ENCODE measurements around the gene RGSL1. TPM values are rescaled to one million over a fixed set of nuclear protein-coding genes. Genes with fewer than 3 reads are reported as not detected.
A peak's percentile ranks its signal among the peaks of the same experiment; 100 is the strongest.
"Not testable (repeated sequence)": the region's sequence is repeated elsewhere in the genome, so short reads cannot be mapped to it uniquely, and the experiment has no call there.

Gene RGSL1
- polyA plus RNA-seq, 3 donors from 2014 or later, result not detected

GRCh38 chr1:182428043-182428442 is 21.9 kb upstream of the RGSL1 start:
- Mint-ChIP-seq H3K27ac (peak overlapping the region in 2 of 6 donors; percentile 57 to 83), H3K4me3 (no peak overlapping the region), H3K27me3 (ENCODE audit: low read depth in 3 of 3) (peaks cover 0 to 4% (median 0%) of the 10 kb centered on the region in 3 donors), H3K4me1 (peaks cover 8 to 13% of the 10 kb centered on the region in 2 donors), H3K9me3 (no peaks in the 10 kb centered on the region), H3K36me3 (no peaks in the 10 kb centered on the region)
- DNase-seq, result no peak

GRCh38 chr1:182430263-182431068 is 19.5 kb upstream of the RGSL1 start:
- H3K4me1 Mint-ChIP-seq, result peaks cover 8 to 13% of the 10 kb centered on the region in 2 donors
- no peaks in the 10 kb centered on the region for H3K36me3 Mint-ChIP-seq
- DNase-seq, result peak; percentile 10 to 54 (median 15)
- peak overlapping the region in 2 of 5 donors; percentile 50 to 64 for H3K4me3 Mint-ChIP-seq
- peaks cover 0 to 4% (median 0%) of the 10 kb centered on the region in 3 donors for H3K27me3 Mint-ChIP-seq (ENCODE audit: low read depth in 3 of 3)
- peak overlapping the region in 2 of 6 donors; percentile 62 to 82 for H3K27ac Mint-ChIP-seq
- no peaks in the 10 kb centered on the region for H3K9me3 Mint-ChIP-seq

GRCh38 chr1:182431278-182431677 is 18.7 kb upstream of the RGSL1 start:
- no peak overlapping the region for H3K4me3 Mint-ChIP-seq
- no peaks in the 10 kb centered on the region for H3K36me3 Mint-ChIP-seq
- H3K27me3 Mint-ChIP-seq (ENCODE audit: low read depth in 3 of 3), result peaks cover 0 to 4% (median 0%) of the 10 kb centered on the region in 3 donors
- peak overlapping the region in 1 of 6 donors; percentile 47 for H3K27ac Mint-ChIP-seq
- DNase-seq, result no peak
- peaks cover 8 to 13% of the 10 kb centered on the region in 2 donors for H3K4me1 Mint-ChIP-seq
- no peaks in the 10 kb centered on the region for H3K9me3 Mint-ChIP-seq

GRCh38 chr1:182433580-182433979 is 16.4 kb upstream of the RGSL1 start:
- Mint-ChIP-seq H3K27ac (no peak overlapping the region), H3K4me3 (no peak overlapping the region), H3K9me3 (peaks cover 0 to 2% (median under 1%) of the 10 kb centered on the region in 6 donors), H3K27me3 (ENCODE audit: low read depth in 3 of 3) (peaks cover 0 to 5% (median 4%) of the 10 kb centered on the region in 3 donors), H3K36me3 (no peaks in the 10 kb centered on the region), H3K4me1 (peaks cover 8 to 13% of the 10 kb centered on the region in 2 donors)
- no peak for DNase-seq

- Mint-ChIP-seq H3K27me3 (ENCODE audit: low read depth in 3 of 3) (peaks cover 2 to 6% (median 3%) of the 10 kb centered on the region in 3 donors), H3K36me3 (no peaks in the 10 kb centered on the region), H3K4me3 (no peak overlapping the region), H3K9me3 (peaks cover 0 to 2% (median under 1%) of the 10 kb centered on the region in 6 donors), H3K4me1 (no peaks in the 10 kb centered on the region), H3K27ac (no peak overlapping the region)
- DNase-seq, result no peak
These were observed 11.6 kb upstream of the RGSL1 start for GRCh38 chr1:182438326-182438725.

- no peak overlapping the region for H3K27ac Mint-ChIP-seq
- no peak overlapping the region for H3K4me3 Mint-ChIP-seq
- H3K9me3 Mint-ChIP-seq, result peaks cover 0 to 3% (median under 1%) of the 10 kb centered on the region in 6 donors
- no peaks in the 10 kb centered on the region for H3K36me3 Mint-ChIP-seq
- H3K27me3 Mint-ChIP-seq (ENCODE audit: low read depth in 3 of 3), result peaks cover 2 to 6% (median 3%) of the 10 kb centered on the region in 3 donors
- no peaks in the 10 kb centered on the region for H3K4me1 Mint-ChIP-seq
- DNase-seq, result no peak
These were observed 8.2 kb upstream of the RGSL1 start for GRCh38 chr1:182441719-182442118.

- peaks cover 0 to 3% (median under 1%) of the 10 kb centered on the region in 6 donors for H3K9me3 Mint-ChIP-seq
- H3K36me3 Mint-ChIP-seq, result no peaks in the 10 kb centered on the region
- no peak overlapping the region for H3K4me3 Mint-ChIP-seq
- DNase-seq, result no peak
- H3K27me3 Mint-ChIP-seq (ENCODE audit: low read depth in 3 of 3), result peaks cover 2 to 4% (median 3%) of the 10 kb centered on the region in 3 donors
- no peak overlapping the region for H3K27ac Mint-ChIP-seq
- H3K4me1 Mint-ChIP-seq, result no peaks in the 10 kb centered on the region
These were observed 7.6 kb upstream of the RGSL1 start for GRCh38 chr1:182442333-182442732.

- Mint-ChIP-seq H3K9me3 (peaks cover 0 to 1% (median 0%) of the 10 kb centered on the region in 6 donors), H3K4me1 (no peaks in the 10 kb centered on the region), H3K4me3 (no peak overlapping the region), H3K27ac (no peak overlapping the region), H3K27me3 (ENCODE audit: low read depth in 3 of 3) (peaks cover 0 to 2% (median 2%) of the 10 kb centered on the region in 3 donors), H3K36me3 (no peaks in the 10 kb centered on the region)
- no peak for DNase-seq
These were observed 5.4 kb upstream of the RGSL1 start for GRCh38 chr1:182444497-182444896.

GRCh38 chr1:182446033-182446669 is 3.8 kb upstream of the RGSL1 start:
- peaks cover 0 to 1% (median 0%) of the 10 kb centered on the region in 6 donors for H3K9me3 Mint-ChIP-seq
- no peak overlapping the region for H3K27ac Mint-ChIP-seq
- no peaks in the 10 kb centered on the region for H3K36me3 Mint-ChIP-seq
- peak in 1 of 3 donors; percentile 21 for DNase-seq
- H3K4me1 Mint-ChIP-seq, result no peaks in the 10 kb centered on the region
- no peak overlapping the region for H3K4me3 Mint-ChIP-seq
- H3K27me3 Mint-ChIP-seq (ENCODE audit: low read depth in 3 of 3), result peaks cover 0 to 3% (median 2%) of the 10 kb centered on the region in 3 donors

GRCh38 chr1:182447124-182447523 is 2.8 kb upstream of the RGSL1 start:
- H3K27me3 Mint-ChIP-seq (ENCODE audit: low read depth in 3 of 3); H3K36me3 Mint-ChIP-seq; DNase-seq; H3K4me1 Mint-ChIP-seq; H3K27ac Mint-ChIP-seq; H3K9me3 Mint-ChIP-seq; H3K4me3 Mint-ChIP-seq: not testable (repeated sequence)

- no peak overlapping the region for H3K27ac Mint-ChIP-seq
- peaks cover 0 to 4% (median 2%) of the 10 kb centered on the region in 3 donors for H3K27me3 Mint-ChIP-seq (ENCODE audit: low read depth in 3 of 3)
- H3K4me3 Mint-ChIP-seq, result no peak overlapping the region
- no peak for DNase-seq
- no peaks in the 10 kb centered on the region for H3K4me1 Mint-ChIP-seq
- peaks cover 0 to 1% (median 0%) of the 10 kb centered on the region in 6 donors for H3K9me3 Mint-ChIP-seq
- no peaks in the 10 kb centered on the region for H3K36me3 Mint-ChIP-seq
These were observed 2.3 kb upstream of the RGSL1 start for GRCh38 chr1:182447660-182448059.

GRCh38 chr1:182453631-182454030 is 3.7 kb downstream of the RGSL1 start:
- H3K27me3 Mint-ChIP-seq (ENCODE audit: low read depth in 3 of 3), result peaks cover 4 to 7% (median 6%) of the 10 kb centered on the region in 3 donors
- H3K4me3 Mint-ChIP-seq, result no peak overlapping the region
- no peaks in the 10 kb centered on the region for H3K4me1 Mint-ChIP-seq
- no peak for DNase-seq
- H3K36me3 Mint-ChIP-seq, result no peaks in the 10 kb centered on the region
- no peak overlapping the region for H3K27ac Mint-ChIP-seq
- no peaks in the 10 kb centered on the region for H3K9me3 Mint-ChIP-seq

GRCh38 chr1:182457844-182458243 is 7.9 kb downstream of the RGSL1 start:
- peaks cover 0 to 4% (median 0%) of the 10 kb centered on the region in 3 donors for H3K36me3 Mint-ChIP-seq
- no peak overlapping the region for H3K27ac Mint-ChIP-seq
- DNase-seq, result no peak
- H3K27me3 Mint-ChIP-seq (ENCODE audit: low read depth in 3 of 3), result peaks cover 4 to 9% (median 7%) of the 10 kb centered on the region in 3 donors
- H3K9me3 Mint-ChIP-seq, result peaks cover 0 to 6% (median 0%) of the 10 kb centered on the region in 6 donors
- no peaks in the 10 kb centered on the region for H3K4me1 Mint-ChIP-seq
- no peak overlapping the region for H3K4me3 Mint-ChIP-seq

GRCh38 chr1:182459949-182460348 is 10.0 kb downstream of the RGSL1 start:
- H3K4me1 Mint-ChIP-seq, result no peaks in the 10 kb centered on the region
- peaks cover 0 to 17% (median 2%) of the 10 kb centered on the region in 6 donors for H3K9me3 Mint-ChIP-seq
- no peak overlapping the region for H3K4me3 Mint-ChIP-seq
- H3K36me3 Mint-ChIP-seq, result peaks cover 0 to 4% (median 0%) of the 10 kb centered on the region in 3 donors
- no peak overlapping the region for H3K27ac Mint-ChIP-seq
- DNase-seq, result no peak
- peaks cover 0 to 6% (median 6%) of the 10 kb centered on the region in 3 donors for H3K27me3 Mint-ChIP-seq (ENCODE audit: low read depth in 3 of 3)

All from immature natural killer cell (primary cell).